Stimulated activated CD8-positive, alpha-beta memory T cell treated with anti-CD3 and anti-CD28 coated beads, Interleukin-7, amount 100 ng/mL, for 48 hours (primary cell): Measurements from ENCODE around the gene TIAM2.
"Not testable (repeated sequence)": the region's sequence is repeated elsewhere in the genome, so short reads cannot be mapped to it uniquely, and the experiment has no call there.

ENCODE experiments used
- DNase-seq, 2 donors: peaks; one replicate each; pipeline ENCODE4 v3.0.0-alpha.2; 2020; ENCODE audit warnings: low read depth in 1 of 2; ENCODE audit errors: extremely low read depth in 1 of 2

The TIAM2 gene

DNA sequence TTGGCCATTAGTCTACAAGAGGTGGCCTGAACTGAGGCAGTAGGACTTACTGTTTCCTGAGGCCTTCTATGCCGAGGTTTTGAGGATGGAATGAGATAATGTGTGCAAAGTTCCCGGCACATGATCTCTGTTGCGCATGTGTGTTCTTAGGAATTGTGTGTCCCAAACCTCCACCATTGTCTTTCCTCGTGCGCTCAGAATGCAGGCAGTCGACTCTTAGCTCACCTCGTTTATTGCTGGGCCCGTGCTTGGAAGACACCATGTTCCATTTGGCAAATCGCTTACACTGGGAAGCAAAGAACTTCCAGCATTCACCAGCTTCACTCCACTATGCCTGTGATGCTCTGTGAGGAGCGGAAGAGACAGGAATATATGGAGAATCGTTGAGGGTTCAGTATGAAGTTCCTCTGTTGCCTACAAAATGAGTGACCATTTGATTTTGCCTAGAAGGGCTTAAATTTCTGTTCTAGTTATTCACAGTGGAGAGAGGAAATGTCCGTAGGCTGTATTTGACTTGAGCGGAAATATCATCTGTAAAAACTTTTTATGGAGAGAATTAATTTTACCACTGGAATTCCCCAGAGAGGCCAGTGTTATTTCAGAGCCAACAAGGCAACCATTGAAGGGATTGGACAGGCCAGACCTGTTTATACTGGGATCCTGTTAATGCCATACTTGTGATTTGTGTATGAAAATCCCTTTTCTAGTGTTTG lies 193.0 kb downstream of the TIAM2 start:
- DNase-seq = no peak

DNA sequence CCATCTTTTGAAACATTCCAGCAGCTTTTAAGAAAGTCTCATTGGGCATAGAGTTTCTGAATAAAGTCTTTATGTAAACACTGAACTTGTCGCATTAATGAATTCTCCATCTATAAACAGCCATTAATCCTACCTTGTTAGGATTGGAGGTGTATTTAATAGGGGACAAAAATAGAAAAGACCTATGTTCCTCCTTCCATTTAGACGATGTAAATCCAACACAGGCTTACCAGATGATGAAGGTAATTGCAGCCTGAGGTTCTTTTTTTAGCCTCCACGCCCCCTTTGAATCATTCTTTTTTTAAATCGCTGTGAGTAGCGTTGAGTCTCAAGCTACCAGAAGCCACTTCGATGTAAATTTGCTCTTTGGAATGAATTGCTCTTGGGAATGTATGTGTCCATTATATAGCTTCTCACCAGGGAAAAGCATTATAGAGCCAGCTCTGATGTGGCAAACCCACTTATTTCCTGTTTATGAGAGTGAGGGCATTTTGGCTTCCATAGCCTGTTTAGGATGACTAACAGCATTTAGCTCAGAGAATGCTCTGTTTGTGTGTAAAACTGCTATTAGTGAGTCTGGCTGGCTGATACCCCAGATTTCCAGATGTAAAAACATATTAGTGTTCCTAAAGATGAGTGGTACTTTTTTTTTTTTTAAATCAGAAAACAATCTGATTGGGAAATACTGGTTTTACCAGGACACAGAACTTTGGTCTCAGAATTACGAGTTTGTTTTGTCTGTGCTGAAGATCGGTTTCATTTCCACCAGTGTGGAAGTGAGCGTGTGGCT lies 193.8 kb downstream of the TIAM2 start:
- no peak for DNase-seq

DNA sequence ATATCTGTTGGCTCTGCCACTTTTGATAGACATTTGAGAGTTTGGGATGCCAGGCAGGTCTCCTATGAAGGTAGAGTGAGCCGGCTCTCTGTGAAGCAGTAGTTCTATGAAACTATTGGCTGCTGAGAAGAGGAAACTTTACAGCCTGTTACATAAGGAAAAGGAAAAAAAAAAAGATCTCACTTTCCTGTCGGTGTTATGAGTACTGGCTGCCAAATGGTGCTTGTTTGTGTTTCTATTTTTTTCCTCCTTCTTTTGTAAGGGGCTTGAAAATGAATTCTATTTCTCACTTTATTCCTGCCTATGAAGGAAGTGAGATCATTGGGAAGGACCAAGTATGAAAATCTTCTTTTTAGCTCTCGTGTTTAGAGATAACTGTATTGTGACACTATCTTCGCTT lies 195.6 kb downstream of the TIAM2 start:
- no peak for DNase-seq

DNA sequence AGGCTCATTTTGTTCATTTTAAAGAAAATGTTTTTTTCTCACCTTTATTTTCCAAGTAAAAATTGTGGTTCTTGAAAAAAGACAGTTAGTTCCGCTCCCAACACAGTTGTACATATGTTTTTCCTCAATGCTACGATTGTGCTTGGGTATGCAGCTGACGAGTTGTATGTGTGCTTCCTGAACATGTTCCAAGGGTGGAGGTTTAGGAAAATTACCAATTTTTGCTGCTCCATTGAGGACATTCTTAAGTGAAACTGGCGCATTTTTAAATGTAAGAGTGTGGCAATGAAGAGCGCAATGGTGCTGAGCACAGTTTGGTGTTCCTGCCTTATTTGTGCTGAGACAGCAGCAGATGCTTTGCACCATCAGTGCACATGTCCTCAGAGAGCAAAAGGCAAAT lies 198.4 kb downstream of the TIAM2 start:
- DNase-seq = no peak

DNA sequence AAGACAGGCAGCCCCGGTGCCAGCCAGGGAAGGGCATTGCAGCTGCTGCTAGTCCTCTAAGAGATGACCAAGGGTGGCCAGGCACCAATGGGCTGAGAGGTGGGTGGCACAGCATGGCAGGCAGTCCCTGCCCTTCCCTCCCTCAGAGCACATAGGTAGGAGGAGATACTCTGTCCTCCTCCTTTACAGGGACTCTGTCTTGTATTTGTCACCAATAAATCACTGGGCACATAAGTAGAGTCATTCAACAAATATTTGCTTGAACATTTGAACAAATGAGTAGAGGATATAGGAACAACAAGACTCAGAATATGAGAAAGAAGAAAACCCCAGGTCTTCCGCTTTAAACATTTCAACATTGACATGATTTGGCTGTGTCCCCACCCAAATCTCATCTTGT lies 199.3 kb downstream of the TIAM2 start:
- no peak for DNase-seq

DNA sequence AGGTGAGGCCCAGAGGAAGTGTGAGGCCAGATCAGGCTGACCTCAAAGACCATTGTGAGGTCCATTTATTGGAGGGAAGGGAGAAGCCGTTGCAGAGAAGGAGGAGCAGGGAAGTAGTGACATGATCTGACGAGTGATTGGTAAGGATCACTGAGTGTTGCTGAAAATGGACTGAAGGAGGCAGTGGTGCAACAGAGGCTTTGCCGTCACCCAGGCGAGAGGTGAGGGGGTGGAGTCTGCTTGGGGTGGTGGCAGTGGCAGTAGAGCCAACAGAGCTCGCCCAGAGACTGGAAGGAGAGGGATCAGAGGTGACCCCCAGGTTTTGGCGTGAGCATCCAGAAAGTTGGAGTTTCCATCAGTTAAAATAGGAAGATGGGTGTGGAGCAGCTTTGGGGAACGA lies 200.8 kb downstream of the TIAM2 start:
- no peak for DNase-seq

DNA sequence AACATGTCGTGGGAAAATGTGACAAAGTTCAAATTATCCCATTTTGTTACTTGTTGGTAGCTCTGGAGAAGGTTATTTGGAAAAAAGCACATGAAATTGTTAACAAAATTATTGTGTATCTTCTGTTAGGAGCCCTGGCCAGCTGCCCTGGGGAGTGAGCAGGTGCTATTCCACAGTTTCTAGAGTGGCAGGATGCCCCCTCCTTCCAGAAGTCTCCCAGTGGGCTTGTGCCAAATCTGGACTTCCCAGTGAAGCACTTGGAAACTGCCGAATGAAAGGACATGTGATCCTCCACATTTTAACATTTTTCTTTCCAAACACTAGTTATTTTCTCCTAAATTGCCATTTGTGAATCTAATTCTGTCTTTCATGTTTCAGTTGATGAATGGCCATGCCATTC lies 201.8 kb downstream of the TIAM2 start:
- no peak for DNase-seq

DNA sequence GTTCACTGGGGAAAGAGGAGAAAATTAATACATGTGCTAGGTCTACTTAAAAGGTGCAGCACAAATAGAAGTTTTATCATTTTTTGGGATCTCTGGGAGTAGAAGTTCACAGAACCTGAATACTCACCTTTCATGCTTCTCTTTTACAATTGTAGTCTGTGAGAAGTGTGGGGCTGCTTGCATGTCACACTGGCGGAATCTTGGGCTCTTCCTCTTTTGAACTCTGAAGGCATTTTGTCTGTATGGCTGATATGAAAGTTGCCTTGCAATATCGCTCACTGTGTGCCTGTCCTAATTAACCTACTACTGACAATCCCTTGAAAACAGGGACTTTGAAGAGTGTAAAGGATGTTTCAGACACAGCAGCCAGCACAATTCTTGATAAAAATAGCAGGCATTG lies 202.8 kb downstream of the TIAM2 start:
- no peak for DNase-seq

DNA sequence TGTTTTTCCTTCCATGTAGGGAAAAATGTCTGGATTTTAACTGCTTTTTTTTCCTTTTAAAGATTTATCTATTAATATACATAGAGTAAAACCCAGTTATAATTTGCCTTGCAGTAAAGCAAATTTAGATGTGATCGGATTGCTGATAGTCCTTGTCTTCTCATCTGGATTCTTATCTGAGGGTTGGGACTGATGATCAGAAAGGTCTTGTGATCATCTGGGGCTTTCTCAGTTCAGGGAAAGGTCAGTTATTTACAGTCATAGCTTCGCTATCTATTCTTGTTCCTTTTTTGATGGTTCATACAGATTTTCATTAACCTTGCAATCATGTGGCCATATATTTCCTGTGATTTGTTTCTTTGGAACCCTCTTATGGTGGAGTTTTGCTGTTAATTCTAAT lies 204.9 kb downstream of the TIAM2 start:
- DNase-seq = no peak

DNA sequence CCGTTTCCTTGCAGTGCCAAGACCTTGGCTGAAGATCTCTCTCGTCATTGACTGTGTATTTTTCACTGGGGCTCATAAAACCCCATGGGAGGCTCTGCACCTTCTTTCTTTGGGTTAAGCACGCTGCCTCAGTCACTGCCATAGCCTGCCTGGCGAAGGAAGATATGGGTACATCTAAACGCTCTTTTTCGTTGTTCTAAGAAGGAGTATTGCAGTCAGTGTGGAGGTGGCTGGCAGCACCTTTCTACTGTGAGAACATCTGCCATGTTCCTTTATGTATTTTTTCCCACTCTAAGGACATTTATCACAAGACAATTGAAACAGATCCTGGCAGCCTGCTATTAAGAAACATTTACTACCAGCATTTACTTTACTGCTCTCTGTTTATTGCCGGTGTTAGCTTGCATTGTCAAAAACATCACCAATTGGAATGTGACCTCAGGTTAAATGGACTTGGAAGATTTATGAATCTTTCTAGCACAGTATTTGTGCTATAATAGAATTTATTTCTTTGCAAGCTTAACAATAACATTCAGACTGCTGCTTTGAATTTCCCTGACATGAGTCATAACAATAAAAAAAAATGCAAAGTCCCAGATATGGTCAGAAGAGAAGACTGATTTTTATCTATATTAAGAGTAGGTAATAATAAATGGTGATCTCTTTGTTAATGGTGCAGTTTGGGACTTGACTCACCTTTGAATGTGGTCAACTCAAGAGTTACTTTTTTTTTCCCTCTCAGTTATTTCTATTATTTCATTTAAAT lies 206.5 kb downstream of the TIAM2 start:
- DNase-seq = no peak

DNA sequence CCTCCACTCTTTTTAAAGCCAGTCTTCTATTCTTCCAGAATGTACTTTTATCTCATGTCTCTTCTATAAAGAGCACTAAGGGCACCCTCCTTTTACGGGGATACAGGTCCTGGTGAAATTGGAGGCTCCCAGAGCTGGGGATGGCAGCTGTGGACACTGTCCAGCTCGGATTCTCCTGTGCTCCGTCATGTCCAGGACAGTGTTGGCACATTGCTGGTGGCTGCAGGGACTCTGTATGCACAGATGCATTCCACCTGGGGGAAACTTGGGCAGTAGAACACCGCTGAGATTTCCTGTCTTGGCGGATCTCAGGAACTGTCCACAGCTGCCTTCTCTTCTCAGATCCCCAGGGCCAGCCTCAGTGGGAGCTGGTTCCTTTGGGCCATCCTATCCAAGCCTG lies 212.1 kb downstream of the TIAM2 start:
- no peak for DNase-seq

DNA sequence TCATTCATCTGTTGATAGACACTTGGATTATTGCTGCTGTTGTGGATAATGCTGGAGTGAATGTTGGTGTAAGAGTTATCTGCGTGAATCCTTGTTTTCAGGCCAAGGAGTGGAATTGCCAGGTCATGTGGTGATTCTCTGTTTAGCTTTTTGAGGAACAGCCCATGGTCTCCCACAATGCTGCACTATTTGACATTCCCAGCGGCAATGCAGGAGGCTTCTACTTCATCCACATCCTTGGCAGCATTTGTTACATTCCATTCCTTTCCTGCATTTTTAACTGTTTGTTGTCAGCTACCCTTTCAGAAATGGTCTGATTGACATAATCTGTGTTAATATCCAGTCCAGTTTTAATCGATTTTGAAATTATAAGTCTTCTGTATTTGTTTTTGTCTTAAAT lies 217.0 kb downstream of the TIAM2 start:
- DNase-seq = no peak

DNA sequence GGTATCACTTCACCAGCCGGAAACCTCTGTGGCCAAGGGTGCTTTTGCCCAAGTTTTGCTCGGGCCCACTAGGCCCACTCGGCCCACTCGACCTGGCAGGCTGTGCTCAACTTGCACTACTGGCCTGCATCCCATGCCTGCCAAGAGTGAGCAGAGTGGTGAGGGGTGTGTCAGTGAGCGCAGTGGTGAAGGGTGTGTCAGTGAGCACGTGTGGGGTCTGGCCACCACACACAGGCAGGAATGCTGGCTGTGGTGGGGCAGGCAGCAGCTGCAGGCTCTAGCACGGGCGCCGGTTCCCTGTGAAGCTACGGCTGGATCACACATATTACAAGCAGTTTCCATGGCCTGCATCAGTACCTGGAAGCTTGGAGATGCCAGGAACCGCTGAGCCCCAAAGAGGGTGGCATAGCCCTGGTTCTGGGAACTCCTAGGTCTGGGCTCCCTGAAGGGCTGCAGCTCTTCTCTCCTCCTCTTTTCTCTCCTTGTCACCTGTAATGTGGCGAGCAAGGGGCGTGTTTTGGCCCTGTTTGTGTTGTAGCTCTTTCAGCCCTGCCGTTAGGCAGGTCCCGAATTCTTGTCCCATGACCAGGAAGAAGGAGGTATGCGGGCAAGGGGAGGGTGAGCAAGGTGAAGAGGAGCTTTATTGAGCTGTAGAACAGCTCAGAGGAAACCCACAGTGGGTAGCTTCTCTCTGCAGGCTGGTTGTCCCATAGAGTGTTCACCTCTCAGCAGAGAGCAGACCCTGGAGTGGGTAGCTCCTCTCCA lies 217.7 kb downstream of the TIAM2 start:
- DNase-seq = no peak

DNA sequence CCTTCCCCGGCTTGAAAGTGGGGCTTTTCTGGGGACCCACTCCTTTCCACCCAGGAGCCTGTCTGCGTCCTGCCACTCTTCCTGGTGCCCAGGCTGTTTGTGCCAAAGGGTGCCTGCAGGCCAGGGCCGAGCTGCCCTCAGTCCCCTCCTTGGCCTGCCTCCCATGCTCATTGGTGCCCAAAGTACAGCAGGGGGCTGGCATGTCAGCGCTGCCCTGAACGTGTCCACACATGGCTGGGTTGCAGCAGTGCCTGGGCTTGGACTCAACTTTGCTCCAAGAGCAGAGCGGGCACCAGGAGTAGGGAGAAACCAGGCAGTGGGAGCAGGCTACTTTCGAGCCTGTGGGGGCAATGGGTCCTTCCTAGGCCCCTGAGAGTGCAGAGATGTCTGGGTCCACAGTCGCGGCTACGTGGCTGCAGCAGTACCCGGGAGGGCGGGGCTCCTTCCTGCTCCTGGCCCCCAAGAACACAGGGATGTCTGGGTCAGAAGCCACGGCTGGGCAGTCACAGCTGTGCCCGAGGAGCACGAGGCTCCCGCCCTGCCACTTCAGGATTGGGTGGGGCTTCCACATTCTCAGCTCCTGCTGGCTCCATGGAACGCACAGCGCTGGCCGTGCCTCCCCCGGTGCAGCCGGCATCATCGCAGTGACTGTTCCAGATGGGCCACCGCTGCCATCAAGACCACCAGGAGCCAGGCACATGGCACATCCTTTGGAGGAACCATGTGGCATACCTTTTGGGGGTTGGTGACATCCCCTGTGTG lies 218.7 kb downstream of the TIAM2 start:
- DNase-seq = no peak

DNA sequence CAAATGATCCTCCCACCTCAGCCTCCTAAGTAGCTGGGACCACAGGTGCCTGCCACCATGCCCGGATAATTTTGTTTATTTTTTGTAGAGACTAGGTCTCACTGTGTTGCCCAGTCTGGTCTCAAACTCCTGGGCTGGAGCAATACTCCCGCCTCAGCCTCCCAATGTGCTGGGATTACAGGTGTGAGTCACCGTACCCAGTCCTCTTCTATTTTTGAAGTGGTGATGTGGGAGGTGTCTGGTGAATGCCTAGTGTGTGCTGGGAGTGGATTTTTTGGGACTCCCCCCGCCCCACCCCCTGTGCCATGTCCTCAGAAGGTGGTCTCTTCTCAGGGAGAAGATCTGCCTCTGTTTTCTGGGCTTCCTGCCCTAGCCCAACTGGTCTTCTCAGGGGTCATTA lies 220.8 kb downstream of the TIAM2 start:
- no peak for DNase-seq

DNA sequence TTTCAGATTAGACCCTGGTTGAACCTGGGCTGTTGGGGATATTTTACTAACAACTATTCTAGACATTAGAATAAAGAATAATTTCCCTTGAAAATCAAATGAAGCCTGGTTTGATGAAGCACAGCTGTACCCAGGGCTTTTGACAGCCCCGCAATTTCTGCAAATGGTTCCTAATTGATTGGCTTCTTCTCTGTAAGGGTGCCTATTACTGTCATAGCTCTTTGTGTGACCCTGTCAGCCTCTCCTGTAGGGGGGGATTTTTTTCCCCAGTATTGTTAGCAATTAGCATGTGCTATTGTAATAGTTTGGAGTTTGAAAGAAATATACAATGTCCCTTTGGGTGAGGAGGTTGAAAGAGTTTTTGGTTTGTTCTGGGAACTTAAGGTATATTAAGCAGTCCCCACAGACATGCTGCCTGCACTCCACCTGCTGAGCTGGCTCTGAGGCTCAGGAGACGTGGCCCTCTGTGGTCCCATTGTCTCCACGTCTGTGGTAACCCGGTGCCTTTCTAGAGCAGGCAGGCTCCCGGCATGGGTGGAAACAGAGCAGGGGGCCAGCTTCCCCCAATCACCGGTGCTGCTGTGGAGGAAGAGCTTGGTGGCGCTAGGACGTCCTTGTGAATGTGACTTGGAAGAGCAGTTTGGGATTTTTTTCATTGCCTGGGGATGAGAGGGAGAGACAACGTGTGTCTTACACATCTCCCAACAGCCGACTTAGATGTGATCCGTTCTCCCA lies 221.4 kb downstream of the TIAM2 start:
- no peak for DNase-seq

DNA sequence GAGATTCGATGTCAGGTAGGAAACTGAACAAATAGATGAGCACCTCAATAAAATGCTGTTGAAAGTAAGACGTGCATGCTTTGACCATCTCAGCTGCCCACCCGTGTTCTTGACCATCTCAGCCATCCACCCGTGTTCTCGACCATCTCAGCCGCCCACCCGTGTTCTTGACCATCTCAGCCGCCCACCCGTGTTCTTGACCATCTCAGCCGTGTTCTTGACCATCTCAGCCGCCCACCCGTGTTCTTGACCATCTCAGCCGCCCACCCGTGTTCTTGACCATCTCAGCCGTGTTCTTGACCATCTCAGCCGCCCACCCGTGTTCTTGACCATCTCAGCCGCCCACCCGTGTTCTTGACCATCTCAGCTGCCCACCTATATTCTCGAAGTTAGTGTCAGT lies 223.6 kb downstream of the TIAM2 start:
- DNase-seq = not testable (repeated sequence)

DNA sequence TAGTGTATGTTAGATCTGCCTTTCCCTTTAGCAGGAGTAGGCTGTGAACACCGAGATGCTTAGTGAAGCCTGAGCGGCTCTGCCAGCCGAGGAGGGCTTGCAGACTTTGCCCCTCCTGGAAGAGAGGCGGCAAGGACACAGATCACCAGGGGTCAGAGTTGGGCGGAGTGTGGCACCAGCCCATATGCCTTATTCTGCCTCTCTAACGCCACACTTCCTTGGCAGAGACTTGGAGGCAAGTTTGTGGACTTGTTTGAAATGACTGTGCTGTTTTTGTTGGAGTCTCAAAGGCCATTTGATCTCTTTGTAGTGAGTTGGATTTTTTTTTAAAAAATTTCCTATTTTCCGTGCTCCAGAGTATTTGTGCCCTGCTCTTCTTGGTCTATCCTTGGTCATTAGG lies 224.2 kb downstream of the TIAM2 start:
- no peak for DNase-seq

DNA sequence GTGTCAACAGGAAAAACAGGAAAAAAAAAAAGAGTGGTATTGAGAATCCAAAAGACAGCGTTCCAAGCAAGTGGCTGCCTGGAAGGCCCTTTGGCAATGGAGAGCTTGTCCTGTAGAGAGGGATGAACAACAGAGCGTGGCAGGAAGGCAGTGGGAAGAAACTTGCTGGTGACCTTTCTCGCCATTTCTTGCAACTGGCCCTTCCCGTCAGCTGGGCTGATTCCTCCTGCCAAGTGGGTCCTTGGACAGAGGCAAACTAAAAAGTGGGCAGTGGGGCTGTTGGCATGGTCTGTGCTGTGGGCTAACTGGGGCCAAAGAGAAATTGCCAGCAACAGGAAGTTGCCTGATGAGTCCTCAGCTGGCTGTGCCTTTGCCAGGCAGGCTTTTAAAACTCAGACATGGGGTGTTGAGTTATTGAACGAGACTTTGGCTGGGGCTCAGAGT lies 224.8 kb downstream of the TIAM2 start:
- no peak for DNase-seq

DNA sequence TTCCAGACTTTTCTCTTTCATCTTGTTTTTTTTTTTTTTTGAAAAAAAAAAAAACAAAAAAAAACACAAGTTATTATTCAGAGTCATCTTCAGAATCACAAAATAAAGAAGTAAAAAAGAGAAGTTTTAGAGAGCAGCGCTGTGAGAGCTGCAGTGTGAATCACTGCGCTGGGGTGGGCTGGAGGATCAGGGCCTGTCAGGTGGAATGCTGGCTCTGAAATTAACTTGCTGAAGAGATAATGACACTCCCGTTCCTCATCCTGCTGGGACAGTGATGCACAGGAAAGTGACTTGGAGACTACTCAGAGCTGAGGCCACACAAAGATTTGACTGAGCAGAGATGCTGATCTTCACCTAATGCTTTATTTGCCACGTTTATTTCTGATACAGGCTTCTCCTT lies 226.0 kb downstream of the TIAM2 start:
- DNase-seq = no peak
